Upper lobe of left lung (tissue), 4 donors: ENCODE results near the gene DNAH9.

Experiments used
- POLR2A ChIP-seq, 4 donors: fragments of 450-650 bp; IDR thresholded peaks; one replicate each; pipeline ENCODE4 v1.5.1; 2016 to 2017; ENCODE audit warnings: antibody characterized with exemption in 4 of 4, mild to moderate bottlenecking in 2 of 4
- POLR2AphosphoS5 ChIP-seq, 2 donors: sonication (generic); formaldehyde crosslinking; IDR thresholded peaks; one replicate each; pipeline ENCODE4 v1.5.1; 2017; ENCODE audit warnings: antibody characterized with exemption in 2 of 2
- TF ChIP-seq, protein P1 (sequence below), 6 experiments: fragments of 450-650 bp in 4 of 6; fragments of 200-600 bp in 2 of 6; sonication (generic) in 2 of 6; IDR thresholded peaks; one replicate each; pipeline ENCODE4 v1.5.1; 2016 to 2019; ENCODE audit warnings: antibody characterized with exemption in 6 of 6

GRCh38 chr17:11943759-11944347, 345.6 kb downstream of the DNAH9 start:
- TF ChIP-seq POLR2A (IDR thresholded peaks at IDR 0.05), result no peak
- TF ChIP-seq, protein P1, sequence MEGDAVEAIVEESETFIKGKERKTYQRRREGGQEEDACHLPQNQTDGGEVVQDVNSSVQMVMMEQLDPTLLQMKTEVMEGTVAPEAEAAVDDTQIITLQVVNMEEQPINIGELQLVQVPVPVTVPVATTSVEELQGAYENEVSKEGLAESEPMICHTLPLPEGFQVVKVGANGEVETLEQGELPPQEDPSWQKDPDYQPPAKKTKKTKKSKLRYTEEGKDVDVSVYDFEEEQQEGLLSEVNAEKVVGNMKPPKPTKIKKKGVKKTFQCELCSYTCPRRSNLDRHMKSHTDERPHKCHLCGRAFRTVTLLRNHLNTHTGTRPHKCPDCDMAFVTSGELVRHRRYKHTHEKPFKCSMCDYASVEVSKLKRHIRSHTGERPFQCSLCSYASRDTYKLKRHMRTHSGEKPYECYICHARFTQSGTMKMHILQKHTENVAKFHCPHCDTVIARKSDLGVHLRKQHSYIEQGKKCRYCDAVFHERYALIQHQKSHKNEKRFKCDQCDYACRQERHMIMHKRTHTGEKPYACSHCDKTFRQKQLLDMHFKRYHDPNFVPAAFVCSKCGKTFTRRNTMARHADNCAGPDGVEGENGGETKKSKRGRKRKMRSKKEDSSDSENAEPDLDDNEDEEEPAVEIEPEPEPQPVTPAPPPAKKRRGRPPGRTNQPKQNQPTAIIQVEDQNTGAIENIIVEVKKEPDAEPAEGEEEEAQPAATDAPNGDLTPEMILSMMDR (IDR thresholded peaks at IDR 0.05), result no peak
- no peak for TF ChIP-seq POLR2AphosphoS5 (IDR thresholded peaks at IDR 0.05)
